H9 (cell line): ENCODE results near the gene CALCA. TPM values are rescaled to one million over a fixed set of nuclear protein-coding genes. Genes with fewer than 3 reads are reported as not detected.

Source experiments
- DNase-seq: peaks from one replicate; pipeline ENCODE4 v3.0.0-alpha.2; 2017
- H2AFZ ChIP-seq: one replicate; pipeline ENCODE4 v1.6.1; 2013; ENCODE audit warnings: mild to moderate bottlenecking, low read length, control low read depth, moderate library complexity
- H2AK5ac ChIP-seq: 2 replicates; pipeline ENCODE4 v1.6.1; 2013; ENCODE audit warnings: low read length, control low read depth, mixed read lengths; ENCODE audit not compliant: insufficient read length
- H2BK120ac ChIP-seq: one replicate; pipeline ENCODE4 v1.6.1; 2013; ENCODE audit warnings: low read depth, mild to moderate bottlenecking, low read length, control low read depth, inconsistent platforms; ENCODE audit not compliant: poor library complexity, severe bottlenecking
- H2BK12ac ChIP-seq: 2 replicates; pipeline ENCODE4 v1.6.1; 2013; ENCODE audit warnings: low read length, control low read depth, mixed read lengths, low read depth; ENCODE audit not compliant: insufficient read length
- H2BK15ac ChIP-seq: 2 replicates; pipeline ENCODE4 v1.6.1; 2013; ENCODE audit warnings: low read depth, low read length, control low read depth
- H2BK20ac ChIP-seq: one replicate; pipeline ENCODE4 v1.6.1; 2013; ENCODE audit warnings: low read depth, mild to moderate bottlenecking, low read length, control low read depth, inconsistent platforms; ENCODE audit not compliant: poor library complexity, severe bottlenecking
- H2BK5ac ChIP-seq: 2 replicates; pipeline ENCODE4 v1.6.1; 2013; ENCODE audit warnings: low read length, control low read depth, mixed read lengths; ENCODE audit not compliant: insufficient read length
- H3K14ac ChIP-seq: 2 replicates; pipeline ENCODE4 v1.6.1; 2013; ENCODE audit warnings: low read length, control low read depth; ENCODE audit not compliant: insufficient read depth
- H3K18ac ChIP-seq: 2 replicates; pipeline ENCODE4 v1.6.1; 2013; ENCODE audit warnings: low read depth, mild to moderate bottlenecking, mixed read lengths, low read length, control low read depth; ENCODE audit not compliant: insufficient read length
- H3K23ac ChIP-seq: 2 replicates; pipeline ENCODE4 v1.6.1; 2013; ENCODE audit warnings: low read length, control low read depth, mixed read lengths, low read depth; ENCODE audit not compliant: insufficient read length
- H3K23me2 ChIP-seq: 2 replicates; pipeline ENCODE4 v1.6.1; 2013; ENCODE audit warnings: low read depth, mild to moderate bottlenecking, mixed read lengths, low read length, control low read depth; ENCODE audit not compliant: insufficient read length, poor library complexity, severe bottlenecking
- H3K27ac ChIP-seq: 2 replicates; pipeline ENCODE4 v1.5.1; 2013; ENCODE audit warnings: low read length, control low read depth, mixed read lengths, low read depth; ENCODE audit not compliant: insufficient read length
- H3K27me3 ChIP-seq: 2 replicates; pipeline ENCODE4 v1.6.1; 2013; ENCODE audit warnings: low read length, control low read depth, inconsistent platforms; ENCODE audit not compliant: insufficient read depth
- H3K4ac ChIP-seq: 2 replicates; pipeline ENCODE4 v1.6.1; 2013; ENCODE audit warnings: low read depth, mild to moderate bottlenecking, control low read depth, inconsistent platforms, low read length, moderate library complexity
- H3K4me1 ChIP-seq: 2 replicates; pipeline ENCODE4 v1.6.1; 2013; ENCODE audit warnings: low read length, control low read depth, inconsistent platforms; ENCODE audit not compliant: insufficient read depth
- H3K4me2 ChIP-seq: 2 replicates; pipeline ENCODE4 v1.6.1; 2013; ENCODE audit warnings: low read length, control low read depth, mixed read lengths; ENCODE audit not compliant: insufficient read length, insufficient read depth
- H3K56ac ChIP-seq: 2 replicates; pipeline ENCODE4 v1.6.1; 2013; ENCODE audit warnings: low read depth, mild to moderate bottlenecking, mixed read lengths, low read length, control low read depth; ENCODE audit not compliant: insufficient read length
- H3K79me1 ChIP-seq: 2 replicates; pipeline ENCODE4 v1.6.1; 2013; ENCODE audit warnings: low read depth, mild to moderate bottlenecking, moderate library complexity, low read length, control low read depth, inconsistent platforms; ENCODE audit not compliant: insufficient read depth, poor library complexity, severe bottlenecking
- H3K79me2 ChIP-seq: 2 replicates; pipeline ENCODE4 v1.6.1; 2013; ENCODE audit warnings: low read length, control low read depth, inconsistent platforms; ENCODE audit not compliant: insufficient read depth
- H3K9ac ChIP-seq: 2 replicates; pipeline ENCODE4 v1.6.1; 2013; ENCODE audit warnings: low read length, control low read depth, mixed read lengths; ENCODE audit not compliant: insufficient read length; ENCODE audit errors: extremely low read depth
- H3K9me3 ChIP-seq: one replicate; pipeline ENCODE4 v1.6.1; 2013; ENCODE audit warnings: low read depth, low read length, inconsistent platforms; ENCODE audit not compliant: control insufficient read depth
- H3T11ph ChIP-seq: one replicate; pipeline ENCODE4 v1.6.1; 2013; ENCODE audit warnings: mild to moderate bottlenecking, low read length, control low read depth, inconsistent platforms
- H4K20me1 ChIP-seq: one replicate; pipeline ENCODE4 v1.6.1; 2013; ENCODE audit not compliant: control insufficient read depth, insufficient read length, insufficient read depth
- H4K5ac ChIP-seq: 2 replicates; pipeline ENCODE4 v1.6.1; 2013; ENCODE audit warnings: low read depth, mild to moderate bottlenecking, mixed read lengths, low read length, control low read depth; ENCODE audit not compliant: insufficient read length
- H4K8ac ChIP-seq: replicated peaks from 2 replicates; pipeline ENCODE4 v1.6.1; 2013; ENCODE audit warnings: low read length, control low read depth, mixed read lengths, low read depth; ENCODE audit not compliant: insufficient read length
- H4K91ac ChIP-seq: 2 replicates; pipeline ENCODE4 v1.6.1; 2013; ENCODE audit warnings: low read depth, mild to moderate bottlenecking, moderate library complexity, mixed read lengths, low read length, control low read depth; ENCODE audit not compliant: insufficient read length
- H3K27ac Mint-ChIP-seq, 3 experiments: 2 replicates in 2 of 3; 3 replicates in 1 of 3; pipeline ENCODE4 v1.8.0; 2020 to 2021; ENCODE audit warnings: mixed read lengths in 3 of 3, mild to moderate bottlenecking in 1 of 3, moderate library complexity in 1 of 3
- H3K27me3 Mint-ChIP-seq: 2 replicates; pipeline ENCODE4 v1.8.0; 2021; ENCODE audit warnings: low read depth, mild to moderate bottlenecking, moderate library complexity, mixed read lengths
- H3K36me3 Mint-ChIP-seq, 3 experiments: 2 replicates in 2 of 3; 3 replicates in 1 of 3; pipeline ENCODE4 v1.8.0; 2020 to 2021; ENCODE audit warnings: low read depth in 3 of 3, mixed read lengths in 3 of 3; ENCODE audit not compliant: insufficient read depth in 1 of 3
- H3K4me1 Mint-ChIP-seq, 2 experiments: 2 replicates each; pipeline ENCODE4 v1.8.0; 2020; ENCODE audit warnings: mixed read lengths in 2 of 2
- H3K4me3 Mint-ChIP-seq, 2 experiments: 2 replicates in 1 of 2; 3 replicates in 1 of 2; pipeline ENCODE4 v1.8.0; 2020 to 2021; ENCODE audit warnings: mild to moderate bottlenecking in 2 of 2, mixed read lengths in 2 of 2, moderate library complexity in 1 of 2
- H3K9me3 Mint-ChIP-seq, 2 experiments: 2 replicates in 1 of 2; 3 replicates in 1 of 2; pipeline ENCODE4 v1.8.0; 2020; ENCODE audit warnings: mild to moderate bottlenecking in 2 of 2, mixed read lengths in 2 of 2, moderate library complexity in 1 of 2
- WGBS: extraction: QIAGEN DNeasy Blood & Tissue Kit; methylation state at CpG from one replicate; pipeline ENCODE4 v1.1.7; 2013; ENCODE audit warnings: missing lambda C conversion rate, low lambda C conversion rate, mixed read lengths; ENCODE audit not compliant: insufficient read length; ENCODE audit errors: extremely low coverage; 5-methylcytosine and 5-hydroxymethylcytosine counted together
- total RNA-seq: library from RNA; stranded (reverse); gene quantifications from 2 replicates; pipeline ENCODE4 v1.2.1, GENCODE V29; 2021
- TF ChIP-seq, protein P1 (sequence below): fragments of 200-600 bp; sonication (generic); conservative IDR thresholded peaks from 3 replicates; pipeline ENCODE4 v1.8.0; 2021; ENCODE audit warnings: antibody characterized with exemption, mild to moderate bottlenecking

The CALCA gene
- total RNA-seq, 1 experiment from 2014 or later, result not detected

DNA sequence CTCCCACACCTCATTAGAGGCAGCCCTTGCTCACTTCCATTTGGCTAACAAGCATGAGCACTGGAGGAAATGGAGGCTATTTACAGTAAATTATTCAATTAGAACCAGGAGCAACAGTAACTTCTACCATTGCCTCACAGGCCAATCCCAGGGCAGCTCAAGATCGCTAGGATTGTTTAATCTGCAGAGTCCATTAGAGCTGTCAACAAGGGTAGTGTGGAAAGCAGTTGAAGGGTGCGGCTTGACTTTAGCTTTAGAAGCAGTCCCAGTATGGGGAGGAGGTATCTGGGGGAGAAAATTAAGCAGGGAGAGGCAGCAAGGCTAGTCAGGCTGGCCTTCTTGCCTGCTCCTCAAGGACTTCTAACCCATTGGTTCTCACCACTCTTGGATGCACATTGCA is 41.8 kb downstream of the CALCA start:
- H3K4me2 ChIP-seq, result no peak overlapping the region
- no peaks in the 10 kb centered on the region for H3K79me2 ChIP-seq
- DNase-seq, result no peak
- no peak overlapping the region for H3K4ac ChIP-seq
- H2AFZ ChIP-seq, result no peak overlapping the region
- no peak overlapping the region for H2AK5ac ChIP-seq
- H3K18ac ChIP-seq, result no peak overlapping the region
- no peak overlapping the region for H3K56ac ChIP-seq
- H2BK12ac ChIP-seq, result no peak overlapping the region
- no peaks in the 10 kb centered on the region for H4K20me1 ChIP-seq
- no peaks in the 10 kb centered on the region for H3K23me2 ChIP-seq
- H3K14ac ChIP-seq, result no peak overlapping the region
- H4K5ac ChIP-seq, result no peak overlapping the region
- no CpG with 5 or more reads among the region's 2 CpGs for WGBS
- no peak overlapping the region for H3K4me3 Mint-ChIP-seq
- H4K8ac ChIP-seq, result no peak overlapping the region
- H3K79me1 ChIP-seq, result no peaks in the 10 kb centered on the region
- H3K4me1 Mint-ChIP-seq, result no peaks in the 10 kb centered on the region
- peaks cover 0 to 7% (median 2%) of the 10 kb centered on the region in 3 experiments; a peak in 4 of 7 replicates for H3K36me3 Mint-ChIP-seq
- H3K9me3 ChIP-seq, result no peaks in the 10 kb centered on the region
- no peak overlapping the region for H3K27ac Mint-ChIP-seq
- no peak overlapping the region for H3K9ac ChIP-seq
- no peak overlapping the region for H2BK5ac ChIP-seq
- H4K91ac ChIP-seq, result no peak overlapping the region
- H2BK20ac ChIP-seq, result no peak overlapping the region
- no peaks in the 10 kb centered on the region for H3K4me1 ChIP-seq
- H2BK15ac ChIP-seq, result no peak overlapping the region
- H3K27me3 ChIP-seq, result no peaks in the 10 kb centered on the region
- H3K27ac ChIP-seq, result no peak overlapping the region
- H3T11ph ChIP-seq, result no peak overlapping the region
- H3K9me3 Mint-ChIP-seq, result peaks cover 10 to 18% of the 10 kb centered on the region in 2 experiments
- no peak overlapping the region for H3K23ac ChIP-seq
- peaks cover 3% of the 10 kb centered on the region for H3K27me3 Mint-ChIP-seq
- TF ChIP-seq, protein P1, sequence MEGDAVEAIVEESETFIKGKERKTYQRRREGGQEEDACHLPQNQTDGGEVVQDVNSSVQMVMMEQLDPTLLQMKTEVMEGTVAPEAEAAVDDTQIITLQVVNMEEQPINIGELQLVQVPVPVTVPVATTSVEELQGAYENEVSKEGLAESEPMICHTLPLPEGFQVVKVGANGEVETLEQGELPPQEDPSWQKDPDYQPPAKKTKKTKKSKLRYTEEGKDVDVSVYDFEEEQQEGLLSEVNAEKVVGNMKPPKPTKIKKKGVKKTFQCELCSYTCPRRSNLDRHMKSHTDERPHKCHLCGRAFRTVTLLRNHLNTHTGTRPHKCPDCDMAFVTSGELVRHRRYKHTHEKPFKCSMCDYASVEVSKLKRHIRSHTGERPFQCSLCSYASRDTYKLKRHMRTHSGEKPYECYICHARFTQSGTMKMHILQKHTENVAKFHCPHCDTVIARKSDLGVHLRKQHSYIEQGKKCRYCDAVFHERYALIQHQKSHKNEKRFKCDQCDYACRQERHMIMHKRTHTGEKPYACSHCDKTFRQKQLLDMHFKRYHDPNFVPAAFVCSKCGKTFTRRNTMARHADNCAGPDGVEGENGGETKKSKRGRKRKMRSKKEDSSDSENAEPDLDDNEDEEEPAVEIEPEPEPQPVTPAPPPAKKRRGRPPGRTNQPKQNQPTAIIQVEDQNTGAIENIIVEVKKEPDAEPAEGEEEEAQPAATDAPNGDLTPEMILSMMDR, result no peak
- H2BK120ac ChIP-seq, result no peak overlapping the region
